NCI-H2029 (cell line): ENCODE data around the gene FES.
"Not testable (repeated sequence)": the region's sequence is repeated elsewhere in the genome, so short reads cannot be mapped to it uniquely, and the experiment has no call there.

ENCODE experiments used
- DNase-seq: peaks from one replicate; lab custom pipeline; 2025; lab: John Stamatoyannopoulos, UW

The FES gene

GRCh38 chr15:90909976-90910375, 25.7 kb downstream of the FES start:
- no peak for DNase-seq

- DNase-seq, result no peak
Measured at GRCh38 chr15:90910441-90911301, 26.4 kb downstream of the FES start.

- no peak for DNase-seq
Measured at GRCh38 chr15:90911302-90911623, 27.0 kb downstream of the FES start.

- no peak for DNase-seq
Measured at GRCh38 chr15:90911906-90912769, 27.8 kb downstream of the FES start.

GRCh38 chr15:90912770-90913075, 28.4 kb downstream of the FES start:
- no peak for DNase-seq

GRCh38 chr15:90913398-90913944, 29.2 kb downstream of the FES start:
- DNase-seq, result no peak

- DNase-seq, result no peak
Measured at GRCh38 chr15:90914305-90915080, 30.2 kb downstream of the FES start.

GRCh38 chr15:90915216-90915807, 31.0 kb downstream of the FES start:
- DNase-seq, result no peak

- DNase-seq, result no peak
Measured at GRCh38 chr15:90915808-90916440, 31.6 kb downstream of the FES start.

GRCh38 chr15:90916461-90916860, 32.2 kb downstream of the FES start:
- DNase-seq, result no peak

- DNase-seq, result no peak
Measured at GRCh38 chr15:90917569-90917968, 33.3 kb downstream of the FES start.

- no peak for DNase-seq
Measured at GRCh38 chr15:90918034-90918788, 33.9 kb downstream of the FES start.

- no peak for DNase-seq
Measured at GRCh38 chr15:90918835-90919234, 34.5 kb downstream of the FES start.

GRCh38 chr15:90921887-90922286, 37.6 kb downstream of the FES start:
- no peak for DNase-seq

GRCh38 chr15:90922712-90923322, 38.5 kb downstream of the FES start:
- not testable (repeated sequence) for DNase-seq

- DNase-seq, result no peak
Measured at GRCh38 chr15:90924375-90924774, 40.1 kb downstream of the FES start.

GRCh38 chr15:90926766-90927165, 42.5 kb downstream of the FES start:
- not testable (repeated sequence) for DNase-seq

- DNase-seq, result not testable (repeated sequence)
Measured at GRCh38 chr15:90928106-90928505, 43.8 kb downstream of the FES start.

- DNase-seq, result no peak
Measured at GRCh38 chr15:90929246-90930019, 45.1 kb downstream of the FES start.
